ENCODE results near the gene IFT27.

GRCh38 chr22:36745301-36745995 is 30.5 kb downstream of the IFT27 start:
- TF ChIP-seq EZH2 (IDR thresholded peaks at IDR 0.05; ENCODE audit: borderline replicate concordance, insufficient read depth, low read length, poor library complexity, severe bottlenecking): no peak
- TF ChIP-seq, protein P1, sequence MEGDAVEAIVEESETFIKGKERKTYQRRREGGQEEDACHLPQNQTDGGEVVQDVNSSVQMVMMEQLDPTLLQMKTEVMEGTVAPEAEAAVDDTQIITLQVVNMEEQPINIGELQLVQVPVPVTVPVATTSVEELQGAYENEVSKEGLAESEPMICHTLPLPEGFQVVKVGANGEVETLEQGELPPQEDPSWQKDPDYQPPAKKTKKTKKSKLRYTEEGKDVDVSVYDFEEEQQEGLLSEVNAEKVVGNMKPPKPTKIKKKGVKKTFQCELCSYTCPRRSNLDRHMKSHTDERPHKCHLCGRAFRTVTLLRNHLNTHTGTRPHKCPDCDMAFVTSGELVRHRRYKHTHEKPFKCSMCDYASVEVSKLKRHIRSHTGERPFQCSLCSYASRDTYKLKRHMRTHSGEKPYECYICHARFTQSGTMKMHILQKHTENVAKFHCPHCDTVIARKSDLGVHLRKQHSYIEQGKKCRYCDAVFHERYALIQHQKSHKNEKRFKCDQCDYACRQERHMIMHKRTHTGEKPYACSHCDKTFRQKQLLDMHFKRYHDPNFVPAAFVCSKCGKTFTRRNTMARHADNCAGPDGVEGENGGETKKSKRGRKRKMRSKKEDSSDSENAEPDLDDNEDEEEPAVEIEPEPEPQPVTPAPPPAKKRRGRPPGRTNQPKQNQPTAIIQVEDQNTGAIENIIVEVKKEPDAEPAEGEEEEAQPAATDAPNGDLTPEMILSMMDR (IDR thresholded peaks at IDR 0.05; ENCODE audit: poor library complexity, severe bottlenecking): no peak
- no peak for TF ChIP-seq REST (IDR thresholded peaks at IDR 0.05; ENCODE audit: borderline replicate concordance)
- no peak for TF ChIP-seq EP300 (conservative IDR thresholded peaks at IDR 0.05; ENCODE audit: poor library complexity, severe bottlenecking)
- TF ChIP-seq SMC3 (conservative IDR thresholded peaks at IDR 0.05; ENCODE audit: poor library complexity): no peak
